SK-N-SH (cell line): ENCODE data around the gene CUL7.

Source experiments
- CTCF ChIP-seq: fragments of 200-600 bp; sonication (generic); IDR thresholded peaks from 2 replicates; pipeline ENCODE4 v1.6.1; 2017; ENCODE audit warnings: antibody characterized with exemption, mild to moderate bottlenecking, moderate library complexity
- EP300 ChIP-seq, 2 experiments: IDR thresholded peaks; 2 replicates each; pipeline versions ENCODE4 v1.4.0 to v1.6.1; 2012; ENCODE audit warnings: borderline replicate concordance in 1 of 2, low read depth in 1 of 2, low read length in 1 of 2
- FOSL2 ChIP-seq: IDR thresholded peaks from 2 replicates; pipeline ENCODE4 v1.4.0; 2012; ENCODE audit warnings: low read depth, mild to moderate bottlenecking, moderate library complexity, borderline replicate concordance
- FOXM1 ChIP-seq: IDR thresholded peaks from 2 replicates; pipeline ENCODE4 v1.4.0; 2012; ENCODE audit warnings: low read depth, mild to moderate bottlenecking
- IRF3 ChIP-seq: fragments of 150-350 bp; IDR thresholded peaks from 2 replicates; pipeline ENCODE4 v1.6.1; 2016; ENCODE audit warnings: mild to moderate bottlenecking, low read depth, low read length
- MEF2A ChIP-seq: IDR thresholded peaks from 2 replicates; pipeline ENCODE4 v1.4.0; 2012; ENCODE audit warnings: low read depth, borderline replicate concordance
- POLR2AphosphoS5 ChIP-seq: IDR thresholded peaks from 2 replicates; pipeline ENCODE4 v1.6.1; 2012; ENCODE audit warnings: low read depth, low read length
- SMC3 ChIP-seq: IDR thresholded peaks from 2 replicates; pipeline ENCODE4 v1.6.1; 2012; ENCODE audit warnings: low read depth, low read length, improper control_type of control experiment
- TAF1 ChIP-seq: IDR thresholded peaks from 2 replicates; pipeline ENCODE4 v1.6.1; 2012; ENCODE audit warnings: low read depth, mild to moderate bottlenecking, low read length, moderate library complexity, borderline replicate concordance
- USF1 ChIP-seq: IDR thresholded peaks from 2 replicates; pipeline ENCODE4 v1.4.0; 2012; ENCODE audit warnings: low read depth, borderline replicate concordance
- YY1 ChIP-seq: IDR thresholded peaks from 2 replicates; pipeline ENCODE4 v1.4.0; 2012; ENCODE audit warnings: low read depth, mild to moderate bottlenecking
- TF ChIP-seq, protein P1 (sequence below): IDR thresholded peaks from 2 replicates; pipeline ENCODE4 v1.6.1; 2012; ENCODE audit warnings: mild to moderate bottlenecking, low read depth, low read length, moderate library complexity
- TF ChIP-seq, protein P2 (sequence below): IDR thresholded peaks from 2 replicates; pipeline ENCODE4 v1.4.0; 2012; ENCODE audit warnings: low read depth

DNA sequence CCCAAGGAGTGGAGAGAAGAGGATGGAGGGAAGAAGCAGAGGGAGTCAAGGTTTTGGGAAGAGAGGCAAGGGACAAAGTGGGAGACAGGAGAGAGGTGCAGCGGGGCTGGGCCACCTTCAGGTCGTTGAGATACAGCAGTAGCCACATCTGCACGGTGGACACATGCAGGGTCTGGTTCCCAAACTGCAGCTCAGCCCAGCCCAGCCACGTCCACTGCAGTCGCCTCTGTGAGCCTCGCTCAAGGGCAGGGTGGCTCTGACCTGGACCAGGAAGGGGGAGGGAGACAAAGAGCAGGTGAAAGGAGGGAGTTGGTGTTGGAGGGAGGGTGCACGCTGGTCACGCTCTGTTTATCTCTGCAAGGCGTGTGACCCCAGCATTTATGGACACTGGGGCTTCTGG lies 14.9 kb downstream of the CUL7 start:
- TF ChIP-seq SMC3, result no peak
- no peak for TF ChIP-seq IRF3
- TF ChIP-seq CTCF, result no peak
- TF ChIP-seq, protein P1, sequence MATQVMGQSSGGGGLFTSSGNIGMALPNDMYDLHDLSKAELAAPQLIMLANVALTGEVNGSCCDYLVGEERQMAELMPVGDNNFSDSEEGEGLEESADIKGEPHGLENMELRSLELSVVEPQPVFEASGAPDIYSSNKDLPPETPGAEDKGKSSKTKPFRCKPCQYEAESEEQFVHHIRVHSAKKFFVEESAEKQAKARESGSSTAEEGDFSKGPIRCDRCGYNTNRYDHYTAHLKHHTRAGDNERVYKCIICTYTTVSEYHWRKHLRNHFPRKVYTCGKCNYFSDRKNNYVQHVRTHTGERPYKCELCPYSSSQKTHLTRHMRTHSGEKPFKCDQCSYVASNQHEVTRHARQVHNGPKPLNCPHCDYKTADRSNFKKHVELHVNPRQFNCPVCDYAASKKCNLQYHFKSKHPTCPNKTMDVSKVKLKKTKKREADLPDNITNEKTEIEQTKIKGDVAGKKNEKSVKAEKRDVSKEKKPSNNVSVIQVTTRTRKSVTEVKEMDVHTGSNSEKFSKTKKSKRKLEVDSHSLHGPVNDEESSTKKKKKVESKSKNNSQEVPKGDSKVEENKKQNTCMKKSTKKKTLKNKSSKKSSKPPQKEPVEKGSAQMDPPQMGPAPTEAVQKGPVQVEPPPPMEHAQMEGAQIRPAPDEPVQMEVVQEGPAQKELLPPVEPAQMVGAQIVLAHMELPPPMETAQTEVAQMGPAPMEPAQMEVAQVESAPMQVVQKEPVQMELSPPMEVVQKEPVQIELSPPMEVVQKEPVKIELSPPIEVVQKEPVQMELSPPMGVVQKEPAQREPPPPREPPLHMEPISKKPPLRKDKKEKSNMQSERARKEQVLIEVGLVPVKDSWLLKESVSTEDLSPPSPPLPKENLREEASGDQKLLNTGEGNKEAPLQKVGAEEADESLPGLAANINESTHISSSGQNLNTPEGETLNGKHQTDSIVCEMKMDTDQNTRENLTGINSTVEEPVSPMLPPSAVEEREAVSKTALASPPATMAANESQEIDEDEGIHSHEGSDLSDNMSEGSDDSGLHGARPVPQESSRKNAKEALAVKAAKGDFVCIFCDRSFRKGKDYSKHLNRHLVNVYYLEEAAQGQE, result no peak
- TF ChIP-seq FOXM1, result no peak
- TF ChIP-seq, protein P2, sequence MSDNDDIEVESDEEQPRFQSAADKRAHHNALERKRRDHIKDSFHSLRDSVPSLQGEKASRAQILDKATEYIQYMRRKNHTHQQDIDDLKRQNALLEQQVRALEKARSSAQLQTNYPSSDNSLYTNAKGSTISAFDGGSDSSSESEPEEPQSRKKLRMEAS, result no peak
- TF ChIP-seq YY1, result no peak
- no peak for TF ChIP-seq USF1
- no peak for TF ChIP-seq TAF1
- TF ChIP-seq FOSL2, result no peak
- TF ChIP-seq POLR2AphosphoS5, result no peak
- no peak for TF ChIP-seq EP300 (IDR thresholded peaks at IDR 0.05; ENCODE audit: borderline replicate concordance in 1 of 2, low read depth in 1 of 2, low read length in 1 of 2)
- no peak for TF ChIP-seq MEF2A
